HG03571 (cell line): Measurements from ENCODE around the gene CIDEA.
A peak's percentile ranks its signal among the peaks of the same experiment; 100 is the strongest.

Experiments
- ATAC-seq: cut with Tn5 transposase; IDR thresholded peaks from one replicate; pipeline ENCODE4 v1.9.1; 2021; ENCODE audit not compliant: unreplicated experiment

The CIDEA gene

GRCh38 chr18:12295389-12296086, 41.4 kb downstream of the CIDEA start:
- ATAC-seq: no peak

GRCh38 chr18:12296087-12296403, 41.9 kb downstream of the CIDEA start:
- ATAC-seq: no peak

- no peak for ATAC-seq
Measured at GRCh38 chr18:12296457-12296856, 42.3 kb downstream of the CIDEA start.

- no peak for ATAC-seq
Measured at GRCh38 chr18:12299862-12300261, 45.7 kb downstream of the CIDEA start.

- no peak for ATAC-seq
Measured at GRCh38 chr18:12301263-12302005, 47.3 kb downstream of the CIDEA start.

GRCh38 chr18:12302391-12303147, 48.4 kb downstream of the CIDEA start:
- ATAC-seq: no peak

- no peak for ATAC-seq
Measured at GRCh38 chr18:12304351-12305210, 50.4 kb downstream of the CIDEA start.

- ATAC-seq: no peak
Measured at GRCh38 chr18:12305211-12305610, 51.0 kb downstream of the CIDEA start.

- no peak for ATAC-seq
Measured at GRCh38 chr18:12305930-12306629, 51.9 kb downstream of the CIDEA start.

- ATAC-seq: peak; percentile 7
Measured at GRCh38 chr18:12306752-12307700, 52.9 kb downstream of the CIDEA start.

GRCh38 chr18:12307701-12308385, 53.7 kb downstream of the CIDEA start, which contains the start of gene TUBB6:
Gene TUBB6, plus strand, starts transcription at chr18:12308241. Its CDS starts 52 bp downstream, at chr18:12308293.
- peak; percentile 53 for ATAC-seq

GRCh38 chr18:12308386-12309100, 54.4 kb downstream of the CIDEA start:
- peak; percentile 50 for ATAC-seq

GRCh38 chr18:12309683-12310198, 55.6 kb downstream of the CIDEA start:
- ATAC-seq: no peak

GRCh38 chr18:12310762-12311161, 56.6 kb downstream of the CIDEA start:
- ATAC-seq: no peak

- no peak for ATAC-seq
Measured at GRCh38 chr18:12312976-12313375, 58.8 kb downstream of the CIDEA start.

- ATAC-seq: no peak
Measured at GRCh38 chr18:12313530-12314245, 59.5 kb downstream of the CIDEA start.
